ENCODE data around the gene ATRNL1.

GRCh38 chr10:115092555-115093285 lies 445 bp upstream of the ATRNL1 start:
- TF ChIP-seq, protein P1, sequence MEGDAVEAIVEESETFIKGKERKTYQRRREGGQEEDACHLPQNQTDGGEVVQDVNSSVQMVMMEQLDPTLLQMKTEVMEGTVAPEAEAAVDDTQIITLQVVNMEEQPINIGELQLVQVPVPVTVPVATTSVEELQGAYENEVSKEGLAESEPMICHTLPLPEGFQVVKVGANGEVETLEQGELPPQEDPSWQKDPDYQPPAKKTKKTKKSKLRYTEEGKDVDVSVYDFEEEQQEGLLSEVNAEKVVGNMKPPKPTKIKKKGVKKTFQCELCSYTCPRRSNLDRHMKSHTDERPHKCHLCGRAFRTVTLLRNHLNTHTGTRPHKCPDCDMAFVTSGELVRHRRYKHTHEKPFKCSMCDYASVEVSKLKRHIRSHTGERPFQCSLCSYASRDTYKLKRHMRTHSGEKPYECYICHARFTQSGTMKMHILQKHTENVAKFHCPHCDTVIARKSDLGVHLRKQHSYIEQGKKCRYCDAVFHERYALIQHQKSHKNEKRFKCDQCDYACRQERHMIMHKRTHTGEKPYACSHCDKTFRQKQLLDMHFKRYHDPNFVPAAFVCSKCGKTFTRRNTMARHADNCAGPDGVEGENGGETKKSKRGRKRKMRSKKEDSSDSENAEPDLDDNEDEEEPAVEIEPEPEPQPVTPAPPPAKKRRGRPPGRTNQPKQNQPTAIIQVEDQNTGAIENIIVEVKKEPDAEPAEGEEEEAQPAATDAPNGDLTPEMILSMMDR (IDR thresholded peaks at IDR 0.05 in 8 of 11, conservative IDR thresholded peaks at IDR 0.05 in 3 of 11): no peak
- no peak for TF ChIP-seq POLR2A (IDR thresholded peaks at IDR 0.05)
